Spleen (tissue), 7 donors: ENCODE measurements around the gene NCK2.

Source experiments
- CTCF ChIP-seq, 11 experiments: fragments of 200-600 bp in 7 of 11; fragments of 450-650 bp in 4 of 11; sonication (generic) in 4 of 11; IDR thresholded peaks in 8 of 11; conservative IDR thresholded peaks in 3 of 11; 1 replicate in 7 of 11; 2 replicates in 4 of 11; pipeline versions ENCODE4 v1.4.0 to v1.8.0; 2016 to 2021; ENCODE audit warnings: antibody characterized with exemption in 11 of 11, inconsistent platforms in 4 of 11, mild to moderate bottlenecking in 1 of 11
- POLR2A ChIP-seq, 3 donors: fragments of 450-650 bp; IDR thresholded peaks; one replicate each; pipeline ENCODE4 v1.5.1; 2017; ENCODE audit warnings: antibody characterized with exemption in 3 of 3, mild to moderate bottlenecking in 1 of 3
- POLR2AphosphoS5 ChIP-seq, 3 donors: sonication (generic); formaldehyde crosslinking; IDR thresholded peaks; one replicate each; pipeline ENCODE4 v1.5.1; 2017; ENCODE audit warnings: antibody characterized with exemption in 3 of 3
- donor health status: DM: no; HTN: no; CAD: no; lungs with moderate emphysema.
- donor health status: DM: no; HTN: no; CAD: no.
- donor health status: DM: no; HTN: no; CAD: no.

DNA sequence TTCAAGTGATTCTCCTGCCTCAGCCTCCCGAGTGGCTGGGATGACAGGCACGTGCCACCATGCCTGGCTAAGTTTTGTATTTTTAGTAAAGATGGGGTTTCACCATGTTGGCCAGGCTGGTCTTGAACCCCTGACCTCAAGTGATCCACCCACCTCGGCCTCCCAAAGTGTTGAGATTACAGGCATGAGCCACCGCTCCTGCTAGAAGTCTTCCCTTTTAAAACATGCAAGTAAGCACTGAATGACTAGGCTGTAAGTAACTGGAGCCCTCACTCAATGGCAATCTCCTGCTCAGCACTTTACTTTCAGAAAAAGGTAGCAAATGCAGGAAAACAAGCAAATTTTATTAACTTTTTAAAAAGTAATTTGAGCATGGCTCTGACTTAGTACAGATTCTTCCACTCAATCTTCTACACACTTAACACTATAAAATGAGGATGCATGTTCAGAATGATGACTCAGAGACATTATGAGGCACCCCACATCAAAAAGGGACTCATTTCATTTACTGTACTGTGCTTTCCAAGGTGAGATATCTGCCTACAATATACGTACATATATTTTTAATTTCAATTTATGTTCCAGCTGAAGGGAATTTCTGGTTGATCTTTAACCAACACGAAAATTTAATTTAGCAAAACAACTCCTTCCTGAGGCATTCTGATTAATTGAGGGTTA is 6.6 kb upstream of the NCK2 start:
- TF ChIP-seq POLR2AphosphoS5 (IDR thresholded peaks at IDR 0.05) (no peak), POLR2A (IDR thresholded peaks at IDR 0.05) (no peak), CTCF (IDR thresholded peaks at IDR 0.05 in 8 of 11, conservative IDR thresholded peaks at IDR 0.05 in 3 of 11) (no peak)
